Measurements from ENCODE around the gene NMRK1.

- TF ChIP-seq, protein P1, sequence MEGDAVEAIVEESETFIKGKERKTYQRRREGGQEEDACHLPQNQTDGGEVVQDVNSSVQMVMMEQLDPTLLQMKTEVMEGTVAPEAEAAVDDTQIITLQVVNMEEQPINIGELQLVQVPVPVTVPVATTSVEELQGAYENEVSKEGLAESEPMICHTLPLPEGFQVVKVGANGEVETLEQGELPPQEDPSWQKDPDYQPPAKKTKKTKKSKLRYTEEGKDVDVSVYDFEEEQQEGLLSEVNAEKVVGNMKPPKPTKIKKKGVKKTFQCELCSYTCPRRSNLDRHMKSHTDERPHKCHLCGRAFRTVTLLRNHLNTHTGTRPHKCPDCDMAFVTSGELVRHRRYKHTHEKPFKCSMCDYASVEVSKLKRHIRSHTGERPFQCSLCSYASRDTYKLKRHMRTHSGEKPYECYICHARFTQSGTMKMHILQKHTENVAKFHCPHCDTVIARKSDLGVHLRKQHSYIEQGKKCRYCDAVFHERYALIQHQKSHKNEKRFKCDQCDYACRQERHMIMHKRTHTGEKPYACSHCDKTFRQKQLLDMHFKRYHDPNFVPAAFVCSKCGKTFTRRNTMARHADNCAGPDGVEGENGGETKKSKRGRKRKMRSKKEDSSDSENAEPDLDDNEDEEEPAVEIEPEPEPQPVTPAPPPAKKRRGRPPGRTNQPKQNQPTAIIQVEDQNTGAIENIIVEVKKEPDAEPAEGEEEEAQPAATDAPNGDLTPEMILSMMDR (IDR thresholded peaks at IDR 0.05): no peak
- no peak for TF ChIP-seq POLR2AphosphoS5 (IDR thresholded peaks at IDR 0.05)
These were observed 3.8 kb downstream of the NMRK1 start for GRCh38 chr9:75084081-75084672.
